HL-60/S4 treated with phorbol 12-myristate 13-acetate at 8.2 ng/mL for 4 days and 3 days (cell line): Measurements from ENCODE around the gene WSB1.

Experiments used
- in situ Hi-C: fragments of 300-500 bp; cut with MboI; formaldehyde crosslinking; loops from 2 replicates; pipeline ENCODE4 v1.15.0; 2022; ENCODE audit warnings: low sequenced_read_pairs

The WSB1 gene

GRCh38 chr17:27336184-27336583 lies 42.3 kb downstream of the WSB1 start:
- in situ Hi-C loops = no loop called here

DNA sequence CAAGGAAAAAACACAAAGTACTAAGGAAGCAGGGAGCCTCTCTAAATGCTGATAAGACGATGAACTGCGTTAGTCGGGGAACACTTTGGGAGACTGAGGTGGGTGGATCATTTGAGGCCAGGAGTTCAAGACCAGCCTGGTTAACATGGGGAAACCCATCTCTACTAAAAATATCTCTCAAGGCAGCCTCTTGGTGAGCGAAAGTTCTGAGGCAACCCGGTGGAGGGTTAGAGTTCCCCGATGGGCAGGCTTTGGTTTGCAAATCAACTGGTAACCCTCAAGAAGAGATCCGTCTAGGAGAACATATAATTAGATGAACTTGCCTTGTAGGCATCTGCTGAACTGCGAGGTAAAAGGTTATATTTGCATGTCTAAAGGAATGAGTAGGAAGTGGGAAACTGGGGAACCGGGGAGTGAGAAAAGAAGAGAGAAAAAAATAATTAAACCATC lies 44.6 kb downstream of the WSB1 start:
- in situ Hi-C loops = no loop called here

- in situ Hi-C loops = no loop called here
Observed at GRCh38 chr17:27339198-27339835, 45.4 kb downstream of the WSB1 start.

DNA sequence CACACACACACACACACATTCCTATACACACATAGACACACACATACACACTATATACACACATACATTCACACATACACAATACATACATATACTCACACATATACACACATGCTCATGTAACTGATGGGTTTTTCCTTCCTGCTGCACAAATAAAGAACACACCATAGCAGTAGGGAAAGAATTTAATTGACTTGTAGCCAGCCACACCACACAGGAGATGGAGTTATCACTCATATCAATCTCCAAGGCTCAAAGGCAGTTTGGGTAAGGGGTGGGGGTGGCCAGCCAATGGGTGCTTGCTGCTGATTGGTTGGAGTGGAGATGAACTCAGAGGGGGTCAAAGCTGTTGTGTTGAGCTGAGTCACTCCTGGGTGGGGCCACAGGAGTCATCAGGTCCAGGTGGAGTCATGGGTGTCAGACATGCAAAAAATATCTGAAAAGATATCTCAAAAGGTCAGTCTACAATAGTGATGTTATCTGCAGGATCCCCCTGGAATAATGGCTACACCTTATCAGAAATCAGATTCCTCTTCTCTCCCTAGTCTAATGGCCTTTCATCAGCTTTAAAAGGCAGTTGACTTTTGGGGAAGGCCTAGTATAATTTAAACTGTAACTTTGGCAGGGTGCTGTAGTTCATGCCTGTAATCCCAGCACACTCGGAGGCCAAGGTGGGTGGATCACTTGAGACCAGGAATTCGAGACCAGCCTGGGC lies 46.1 kb downstream of the WSB1 start:
- in situ Hi-C loops = no loop called here

DNA sequence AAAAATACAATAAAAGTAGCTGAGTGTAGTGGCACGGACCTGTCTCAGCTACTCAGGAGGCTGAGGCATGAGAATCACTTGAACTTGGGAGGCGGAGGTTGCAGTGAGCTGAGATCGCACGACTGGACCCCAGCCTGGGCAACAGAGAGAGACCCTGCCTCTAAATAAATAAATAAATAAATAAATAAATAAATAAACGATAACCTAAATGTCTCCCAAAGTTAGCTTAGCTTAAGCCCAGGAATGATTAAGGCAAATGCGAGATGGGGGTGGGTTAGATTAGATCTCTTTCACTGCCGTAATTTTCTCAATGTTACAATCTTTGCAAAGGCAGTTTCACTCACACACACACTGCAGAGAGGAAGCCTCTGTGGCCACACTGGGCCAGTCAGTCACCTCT lies 46.7 kb downstream of the WSB1 start:
- in situ Hi-C loops = no loop called here

DNA sequence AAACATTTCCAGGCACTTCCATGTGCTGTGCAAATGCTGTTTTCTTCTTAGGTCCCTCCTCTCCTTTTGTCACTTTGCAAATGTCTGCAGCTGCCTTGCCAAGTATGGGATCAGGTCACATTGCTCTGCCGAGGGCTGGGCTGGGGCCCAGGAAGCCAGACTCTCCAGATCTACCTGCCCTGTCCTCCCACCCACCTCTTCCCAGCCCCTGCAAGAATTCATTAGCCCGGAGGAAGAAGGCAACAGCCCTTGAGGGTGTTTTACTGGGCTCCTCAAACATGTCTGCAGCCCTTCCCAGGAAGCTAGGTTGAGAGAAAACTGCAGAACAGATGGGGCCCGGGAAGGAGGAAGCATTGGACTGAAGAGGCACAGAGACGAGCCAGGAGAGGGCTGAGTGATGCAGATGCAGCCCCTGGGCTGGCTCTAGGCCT lies 47.1 kb downstream of the WSB1 start:
- in situ Hi-C loops = no loop called here

DNA sequence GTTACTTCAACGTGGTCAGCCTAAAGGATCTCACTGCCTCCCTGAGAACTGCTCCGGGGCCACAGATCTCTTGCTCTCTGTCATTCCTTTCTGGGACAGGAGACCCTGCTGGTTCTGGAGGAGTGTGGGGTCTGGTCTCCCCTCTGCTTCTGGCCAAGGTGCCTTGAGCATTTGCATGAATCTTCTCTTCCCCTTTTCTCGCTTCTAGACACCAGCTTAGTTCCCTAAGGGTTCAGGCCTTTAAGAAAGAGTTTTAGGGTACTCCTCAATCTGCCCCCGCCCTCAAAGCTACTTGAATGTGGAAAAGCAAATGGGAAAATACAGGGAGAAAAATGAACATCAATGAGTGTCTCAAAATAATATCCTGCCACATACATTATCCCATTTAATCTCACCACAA lies 48.1 kb downstream of the WSB1 start:
- in situ Hi-C loops = no loop called here

DNA sequence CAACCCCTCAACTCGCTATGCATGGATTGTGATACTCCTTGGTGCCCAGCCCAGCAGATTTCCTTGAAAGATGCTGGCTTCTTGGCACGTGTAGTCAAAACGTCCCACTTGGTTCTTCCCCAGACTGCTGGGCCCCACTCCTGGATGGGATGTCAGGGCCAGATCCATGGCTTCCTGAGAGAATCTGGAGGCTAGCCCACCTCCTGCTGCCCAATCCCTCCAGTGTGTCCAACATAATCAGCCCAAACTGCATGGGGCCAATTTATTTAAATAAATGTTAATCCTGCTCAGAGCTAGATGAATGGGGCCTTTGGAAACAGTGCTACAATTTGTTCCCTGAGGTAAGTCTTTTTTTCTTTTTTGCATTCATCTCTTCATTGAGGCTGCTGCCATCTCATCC lies 49.4 kb downstream of the WSB1 start:
- in situ Hi-C loops = no loop called here

- in situ Hi-C loops = no loop called here
Observed at GRCh38 chr17:27343977-27344607, 50.2 kb downstream of the WSB1 start.

DNA sequence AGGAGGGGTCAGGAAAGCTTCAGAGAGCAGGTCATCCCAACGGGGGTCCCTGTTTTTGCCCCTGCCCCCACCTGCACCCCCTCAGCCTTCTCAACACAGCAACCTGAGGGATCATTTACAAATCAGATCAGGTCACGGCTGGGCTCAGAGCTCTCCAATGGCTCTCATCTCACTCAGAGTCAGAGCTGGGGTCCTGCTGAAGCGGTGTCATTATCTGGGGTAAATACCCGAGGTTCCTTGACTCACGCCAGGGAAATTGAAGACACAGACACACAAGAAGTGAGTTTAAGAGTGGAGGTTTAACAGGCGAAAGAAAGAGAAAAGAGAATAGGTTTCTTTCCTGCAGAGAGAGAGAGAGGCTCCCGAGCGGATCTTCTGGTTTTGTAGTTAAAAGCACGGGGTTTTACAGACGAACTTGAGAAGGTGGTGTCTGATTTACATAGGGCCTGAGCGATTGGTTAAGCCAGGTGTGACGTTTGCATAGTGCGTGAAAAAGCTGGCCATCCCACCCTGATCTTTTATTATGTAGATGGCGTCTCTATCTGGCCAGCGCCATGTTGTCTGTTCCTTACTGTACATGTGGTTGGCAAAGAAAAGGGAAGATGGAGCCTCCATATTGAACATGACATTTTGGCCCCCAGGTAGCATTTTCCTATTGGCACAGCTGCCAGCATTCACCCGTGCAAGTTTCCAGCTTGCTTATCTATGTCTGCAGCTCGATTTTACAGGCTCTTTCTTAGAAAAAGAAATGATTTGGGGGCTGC lies 51.4 kb downstream of the WSB1 start:
- in situ Hi-C loops = no loop called here

DNA sequence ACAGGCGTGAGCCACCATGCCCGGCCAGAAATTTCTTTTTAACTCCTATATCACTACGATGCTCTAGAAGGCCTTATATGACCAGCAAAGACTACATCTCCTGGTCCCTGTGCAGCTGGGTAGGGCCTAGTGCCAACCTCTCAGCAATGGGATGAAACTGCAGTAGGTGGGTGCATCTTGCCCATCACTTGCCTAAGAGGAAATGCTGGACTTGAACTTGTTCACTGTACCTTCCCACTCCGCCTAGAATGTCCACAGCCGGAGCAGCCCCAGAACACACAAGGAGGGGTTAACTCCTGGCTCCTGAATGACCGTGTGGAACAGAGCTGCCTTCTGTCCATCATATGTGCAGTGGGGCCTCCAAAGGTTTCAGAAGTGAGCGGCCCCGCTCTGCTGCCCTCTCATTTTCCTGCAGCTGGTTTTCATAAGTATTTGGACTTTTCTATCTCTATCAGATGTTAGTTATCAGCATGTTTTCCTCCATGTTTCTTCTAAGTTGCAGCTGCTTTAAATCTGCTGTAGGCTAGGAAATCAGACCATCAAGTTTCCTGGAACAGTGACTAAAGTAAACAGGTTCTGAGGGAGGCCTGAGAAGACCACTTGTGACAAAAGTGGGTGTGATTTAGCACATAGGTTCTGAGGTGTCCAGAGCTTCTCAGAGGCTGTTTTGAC lies 52.5 kb downstream of the WSB1 start:
- in situ Hi-C loops = no loop called here

GRCh38 chr17:27348196-27348595 lies 54.3 kb downstream of the WSB1 start:
- in situ Hi-C loops = no loop called here

- in situ Hi-C loops = loop anchor here (10.0 kb wide), 1 partner anchor 235 kb away; no protein-coding TSS in a partner anchor
Observed at GRCh38 chr17:27349540-27350021, 55.7 kb downstream of the WSB1 start.

- in situ Hi-C loops = loop anchor here (10.0 kb wide), 1 partner anchor 233 kb away; no protein-coding TSS in a partner anchor
Observed at GRCh38 chr17:27351759-27352158, 57.8 kb downstream of the WSB1 start.

DNA sequence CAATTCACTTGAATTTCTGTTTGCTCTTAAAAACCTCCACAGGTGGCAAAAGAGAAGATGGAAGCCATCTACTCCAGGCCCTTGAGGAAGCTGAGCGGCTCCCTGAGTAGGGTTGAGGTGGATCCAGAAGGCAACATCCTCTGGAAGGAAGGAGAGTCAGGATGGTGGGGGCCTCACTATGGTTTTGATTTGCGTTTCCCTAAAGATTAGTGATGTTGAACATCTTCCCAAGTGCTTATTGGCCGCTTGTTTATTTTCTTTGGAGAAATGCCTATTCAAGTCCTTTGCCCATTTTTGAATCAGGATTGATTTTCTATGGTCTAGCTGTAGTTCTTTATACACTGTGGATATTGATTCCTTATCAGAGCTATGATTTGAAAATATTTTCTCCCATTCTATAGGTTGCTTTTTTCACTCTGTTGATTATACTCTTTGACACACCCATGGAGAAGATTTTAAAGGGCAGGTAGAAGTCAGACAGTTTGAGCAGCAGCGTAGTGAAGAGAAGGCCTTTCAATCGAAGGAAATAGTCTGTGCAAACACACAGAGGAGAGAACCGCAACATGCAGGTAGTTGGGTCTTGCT lies 58.6 kb downstream of the WSB1 start:
- in situ Hi-C loops = loop anchor here (10.0 kb wide), 1 partner anchor 232 kb away; no protein-coding TSS in a partner anchor

- in situ Hi-C loops = loop anchor here (10.0 kb wide), 1 partner anchor 232 kb away; no protein-coding TSS in a partner anchor
Observed at GRCh38 chr17:27353033-27353460, 59.1 kb downstream of the WSB1 start.

DNA sequence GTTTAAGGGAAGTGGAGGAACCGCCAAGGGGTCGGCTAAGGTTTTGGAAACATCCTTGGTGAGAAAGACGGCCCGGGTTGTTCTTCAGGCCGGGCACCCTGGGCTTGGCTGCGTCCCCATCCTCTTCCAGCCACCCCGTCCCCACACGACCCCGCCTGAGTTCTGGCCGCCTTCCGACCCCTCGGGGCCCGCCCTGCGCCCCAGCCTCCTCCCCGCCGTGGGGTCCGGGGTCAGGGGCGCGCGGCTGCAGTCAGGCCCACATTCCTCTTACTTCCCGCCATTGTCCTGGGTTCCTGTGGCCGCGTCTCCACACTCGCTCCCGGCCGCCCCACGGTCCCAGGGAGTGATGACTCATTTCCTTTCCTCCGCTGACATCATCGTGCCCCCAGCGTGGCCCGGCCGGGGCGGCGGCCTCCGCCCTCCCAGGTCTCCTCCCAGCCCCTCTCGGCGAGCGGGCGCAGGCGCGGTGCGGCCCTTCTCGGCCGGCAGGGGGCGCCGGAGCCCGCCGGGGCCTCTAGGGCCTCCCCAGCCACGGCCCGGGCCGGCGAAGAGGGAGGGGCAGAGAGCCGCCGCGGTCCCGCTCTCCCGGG lies 59.6 kb downstream of the WSB1 start:
- in situ Hi-C loops = loop anchor here (10.0 kb wide), 1 partner anchor 231 kb away; no protein-coding TSS in a partner anchor

GRCh38 chr17:27354051-27354490 lies 60.2 kb downstream of the WSB1 start:
- in situ Hi-C loops = loop anchor here (10.0 kb wide), 1 partner anchor 231 kb away; no protein-coding TSS in a partner anchor

DNA sequence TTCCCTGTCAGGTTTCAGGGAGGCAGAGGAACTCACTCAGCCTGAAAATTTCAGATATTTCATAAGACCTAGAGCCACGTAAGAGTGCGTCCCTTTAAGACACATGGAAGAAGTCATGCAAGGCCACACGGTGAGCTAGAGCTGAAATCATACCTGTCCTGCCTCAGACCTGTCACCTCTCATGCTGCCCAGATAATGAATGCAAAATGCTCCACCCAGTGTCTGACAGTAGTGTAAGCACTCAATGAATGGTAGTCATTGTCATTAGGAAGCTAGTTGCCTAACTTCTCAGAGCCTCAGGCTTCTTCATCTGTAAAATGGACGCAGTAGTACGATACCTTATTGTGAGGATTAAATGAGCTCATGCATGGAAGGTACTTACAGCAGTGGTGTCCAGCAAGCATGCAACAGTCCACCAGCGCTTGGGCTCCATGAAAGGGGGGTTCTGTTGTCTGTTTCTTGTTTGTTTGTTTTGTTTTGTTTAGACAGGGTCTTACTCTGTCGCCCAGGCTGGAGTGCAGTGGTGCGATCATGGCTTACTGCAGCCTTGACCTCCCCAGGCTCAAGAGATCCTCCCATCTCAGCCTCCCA lies 60.7 kb downstream of the WSB1 start:
- in situ Hi-C loops = loop anchor here (10.0 kb wide), 1 partner anchor 230 kb away; no protein-coding TSS in a partner anchor
